H9 (cell line): Measurements from ENCODE around the gene DPH3. TPM values are rescaled to one million over a fixed set of nuclear protein-coding genes. Genes with fewer than 3 reads are reported as not detected.

Source experiments
- DNase-seq: peaks from one replicate; pipeline ENCODE4 v3.0.0-alpha.2; 2017
- H2AFZ ChIP-seq: one replicate; pipeline ENCODE4 v1.6.1; 2013; ENCODE audit warnings: mild to moderate bottlenecking, low read length, control low read depth, moderate library complexity
- H2AK5ac ChIP-seq: 2 replicates; pipeline ENCODE4 v1.6.1; 2013; ENCODE audit warnings: low read length, control low read depth, mixed read lengths; ENCODE audit not compliant: insufficient read length
- H2BK120ac ChIP-seq: one replicate; pipeline ENCODE4 v1.6.1; 2013; ENCODE audit warnings: low read depth, mild to moderate bottlenecking, low read length, control low read depth, inconsistent platforms; ENCODE audit not compliant: poor library complexity, severe bottlenecking
- H2BK12ac ChIP-seq: 2 replicates; pipeline ENCODE4 v1.6.1; 2013; ENCODE audit warnings: low read length, control low read depth, mixed read lengths, low read depth; ENCODE audit not compliant: insufficient read length
- H2BK15ac ChIP-seq: 2 replicates; pipeline ENCODE4 v1.6.1; 2013; ENCODE audit warnings: low read depth, low read length, control low read depth
- H2BK20ac ChIP-seq: one replicate; pipeline ENCODE4 v1.6.1; 2013; ENCODE audit warnings: low read depth, mild to moderate bottlenecking, low read length, control low read depth, inconsistent platforms; ENCODE audit not compliant: poor library complexity, severe bottlenecking
- H2BK5ac ChIP-seq: 2 replicates; pipeline ENCODE4 v1.6.1; 2013; ENCODE audit warnings: low read length, control low read depth, mixed read lengths; ENCODE audit not compliant: insufficient read length
- H3K14ac ChIP-seq: 2 replicates; pipeline ENCODE4 v1.6.1; 2013; ENCODE audit warnings: low read length, control low read depth; ENCODE audit not compliant: insufficient read depth
- H3K18ac ChIP-seq: 2 replicates; pipeline ENCODE4 v1.6.1; 2013; ENCODE audit warnings: low read depth, mild to moderate bottlenecking, mixed read lengths, low read length, control low read depth; ENCODE audit not compliant: insufficient read length
- H3K23ac ChIP-seq: 2 replicates; pipeline ENCODE4 v1.6.1; 2013; ENCODE audit warnings: low read length, control low read depth, mixed read lengths, low read depth; ENCODE audit not compliant: insufficient read length
- H3K23me2 ChIP-seq: 2 replicates; pipeline ENCODE4 v1.6.1; 2013; ENCODE audit warnings: low read depth, mild to moderate bottlenecking, mixed read lengths, low read length, control low read depth; ENCODE audit not compliant: insufficient read length, poor library complexity, severe bottlenecking
- H3K27ac ChIP-seq: 2 replicates; pipeline ENCODE4 v1.5.1; 2013; ENCODE audit warnings: low read length, control low read depth, mixed read lengths, low read depth; ENCODE audit not compliant: insufficient read length
- H3K27me3 ChIP-seq: 2 replicates; pipeline ENCODE4 v1.6.1; 2013; ENCODE audit warnings: low read length, control low read depth, inconsistent platforms; ENCODE audit not compliant: insufficient read depth
- H3K4ac ChIP-seq: 2 replicates; pipeline ENCODE4 v1.6.1; 2013; ENCODE audit warnings: low read depth, mild to moderate bottlenecking, control low read depth, inconsistent platforms, low read length, moderate library complexity
- H3K4me1 ChIP-seq: 2 replicates; pipeline ENCODE4 v1.6.1; 2013; ENCODE audit warnings: low read length, control low read depth, inconsistent platforms; ENCODE audit not compliant: insufficient read depth
- H3K4me2 ChIP-seq: 2 replicates; pipeline ENCODE4 v1.6.1; 2013; ENCODE audit warnings: low read length, control low read depth, mixed read lengths; ENCODE audit not compliant: insufficient read length, insufficient read depth
- H3K56ac ChIP-seq: 2 replicates; pipeline ENCODE4 v1.6.1; 2013; ENCODE audit warnings: low read depth, mild to moderate bottlenecking, mixed read lengths, low read length, control low read depth; ENCODE audit not compliant: insufficient read length
- H3K79me1 ChIP-seq: 2 replicates; pipeline ENCODE4 v1.6.1; 2013; ENCODE audit warnings: low read depth, mild to moderate bottlenecking, moderate library complexity, low read length, control low read depth, inconsistent platforms; ENCODE audit not compliant: insufficient read depth, poor library complexity, severe bottlenecking
- H3K79me2 ChIP-seq: 2 replicates; pipeline ENCODE4 v1.6.1; 2013; ENCODE audit warnings: low read length, control low read depth, inconsistent platforms; ENCODE audit not compliant: insufficient read depth
- H3K9ac ChIP-seq: 2 replicates; pipeline ENCODE4 v1.6.1; 2013; ENCODE audit warnings: low read length, control low read depth, mixed read lengths; ENCODE audit not compliant: insufficient read length; ENCODE audit errors: extremely low read depth
- H3K9me3 ChIP-seq: one replicate; pipeline ENCODE4 v1.6.1; 2013; ENCODE audit warnings: low read depth, low read length, inconsistent platforms; ENCODE audit not compliant: control insufficient read depth
- H3T11ph ChIP-seq: one replicate; pipeline ENCODE4 v1.6.1; 2013; ENCODE audit warnings: mild to moderate bottlenecking, low read length, control low read depth, inconsistent platforms
- H4K20me1 ChIP-seq: one replicate; pipeline ENCODE4 v1.6.1; 2013; ENCODE audit not compliant: control insufficient read depth, insufficient read length, insufficient read depth
- H4K5ac ChIP-seq: 2 replicates; pipeline ENCODE4 v1.6.1; 2013; ENCODE audit warnings: low read depth, mild to moderate bottlenecking, mixed read lengths, low read length, control low read depth; ENCODE audit not compliant: insufficient read length
- H4K8ac ChIP-seq: replicated peaks from 2 replicates; pipeline ENCODE4 v1.6.1; 2013; ENCODE audit warnings: low read length, control low read depth, mixed read lengths, low read depth; ENCODE audit not compliant: insufficient read length
- H4K91ac ChIP-seq: 2 replicates; pipeline ENCODE4 v1.6.1; 2013; ENCODE audit warnings: low read depth, mild to moderate bottlenecking, moderate library complexity, mixed read lengths, low read length, control low read depth; ENCODE audit not compliant: insufficient read length
- H3K27ac Mint-ChIP-seq, 3 experiments: 2 replicates in 2 of 3; 3 replicates in 1 of 3; pipeline ENCODE4 v1.8.0; 2020 to 2021; ENCODE audit warnings: mixed read lengths in 3 of 3, mild to moderate bottlenecking in 1 of 3, moderate library complexity in 1 of 3
- H3K27me3 Mint-ChIP-seq: 2 replicates; pipeline ENCODE4 v1.8.0; 2021; ENCODE audit warnings: low read depth, mild to moderate bottlenecking, moderate library complexity, mixed read lengths
- H3K36me3 Mint-ChIP-seq, 3 experiments: 2 replicates in 2 of 3; 3 replicates in 1 of 3; pipeline ENCODE4 v1.8.0; 2020 to 2021; ENCODE audit warnings: low read depth in 3 of 3, mixed read lengths in 3 of 3; ENCODE audit not compliant: insufficient read depth in 1 of 3
- H3K4me1 Mint-ChIP-seq, 2 experiments: 2 replicates each; pipeline ENCODE4 v1.8.0; 2020; ENCODE audit warnings: mixed read lengths in 2 of 2
- H3K4me3 Mint-ChIP-seq, 2 experiments: 2 replicates in 1 of 2; 3 replicates in 1 of 2; pipeline ENCODE4 v1.8.0; 2020 to 2021; ENCODE audit warnings: mild to moderate bottlenecking in 2 of 2, mixed read lengths in 2 of 2, moderate library complexity in 1 of 2
- H3K9me3 Mint-ChIP-seq, 2 experiments: 2 replicates in 1 of 2; 3 replicates in 1 of 2; pipeline ENCODE4 v1.8.0; 2020; ENCODE audit warnings: mild to moderate bottlenecking in 2 of 2, mixed read lengths in 2 of 2, moderate library complexity in 1 of 2
- WGBS: extraction: QIAGEN DNeasy Blood & Tissue Kit; methylation state at CpG from one replicate; pipeline ENCODE4 v1.1.7; 2013; ENCODE audit warnings: missing lambda C conversion rate, low lambda C conversion rate, mixed read lengths; ENCODE audit not compliant: insufficient read length; ENCODE audit errors: extremely low coverage; 5-methylcytosine and 5-hydroxymethylcytosine counted together
- total RNA-seq: library from RNA; stranded (reverse); gene quantifications from 2 replicates; pipeline ENCODE4 v1.2.1, GENCODE V29; 2021
- TF ChIP-seq, protein P1 (sequence below): fragments of 200-600 bp; sonication (generic); conservative IDR thresholded peaks from 3 replicates; pipeline ENCODE4 v1.8.0; 2021; ENCODE audit warnings: antibody characterized with exemption, mild to moderate bottlenecking

DPH3 gene
- total RNA-seq, 1 experiment from 2014 or later: 36.2 TPM

GRCh38 chr3:16277471-16277870 is 12.7 kb upstream of the DPH3 start:
- no peak overlapping the region for H4K91ac ChIP-seq
- H3K4me1 ChIP-seq: no peaks in the 10 kb centered on the region
- DNase-seq: no peak
- H3K18ac ChIP-seq: no peak overlapping the region
- no peak overlapping the region for H2AFZ ChIP-seq
- no peaks in the 10 kb centered on the region for H3K27me3 Mint-ChIP-seq
- no peaks in the 10 kb centered on the region for H3K23me2 ChIP-seq
- WGBS: no CpG with 5 or more reads among the region's 3 CpGs
- no peak overlapping the region for H2AK5ac ChIP-seq
- no peak overlapping the region for H3K27ac Mint-ChIP-seq
- H2BK120ac ChIP-seq: no peak overlapping the region
- no peak overlapping the region for H3K4me2 ChIP-seq
- peaks cover 3 to 25% (median 18%) of the 10 kb centered on the region in 3 experiments; a peak in 5 of 7 replicates for H3K36me3 Mint-ChIP-seq
- TF ChIP-seq, protein P1, sequence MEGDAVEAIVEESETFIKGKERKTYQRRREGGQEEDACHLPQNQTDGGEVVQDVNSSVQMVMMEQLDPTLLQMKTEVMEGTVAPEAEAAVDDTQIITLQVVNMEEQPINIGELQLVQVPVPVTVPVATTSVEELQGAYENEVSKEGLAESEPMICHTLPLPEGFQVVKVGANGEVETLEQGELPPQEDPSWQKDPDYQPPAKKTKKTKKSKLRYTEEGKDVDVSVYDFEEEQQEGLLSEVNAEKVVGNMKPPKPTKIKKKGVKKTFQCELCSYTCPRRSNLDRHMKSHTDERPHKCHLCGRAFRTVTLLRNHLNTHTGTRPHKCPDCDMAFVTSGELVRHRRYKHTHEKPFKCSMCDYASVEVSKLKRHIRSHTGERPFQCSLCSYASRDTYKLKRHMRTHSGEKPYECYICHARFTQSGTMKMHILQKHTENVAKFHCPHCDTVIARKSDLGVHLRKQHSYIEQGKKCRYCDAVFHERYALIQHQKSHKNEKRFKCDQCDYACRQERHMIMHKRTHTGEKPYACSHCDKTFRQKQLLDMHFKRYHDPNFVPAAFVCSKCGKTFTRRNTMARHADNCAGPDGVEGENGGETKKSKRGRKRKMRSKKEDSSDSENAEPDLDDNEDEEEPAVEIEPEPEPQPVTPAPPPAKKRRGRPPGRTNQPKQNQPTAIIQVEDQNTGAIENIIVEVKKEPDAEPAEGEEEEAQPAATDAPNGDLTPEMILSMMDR: no peak
- H3K27me3 ChIP-seq: no peaks in the 10 kb centered on the region
- no peak overlapping the region for H3K4me3 Mint-ChIP-seq
- no peak overlapping the region for H2BK12ac ChIP-seq
- H3K27ac ChIP-seq: no peak overlapping the region
- no peak overlapping the region for H4K8ac ChIP-seq
- H3K79me2 ChIP-seq: no peaks in the 10 kb centered on the region
- no peak overlapping the region for H3K9ac ChIP-seq
- H3K4ac ChIP-seq: no peak overlapping the region
- no peak overlapping the region for H3K56ac ChIP-seq
- H2BK5ac ChIP-seq: no peak overlapping the region
- H3K4me1 Mint-ChIP-seq: no peaks in the 10 kb centered on the region
- H4K5ac ChIP-seq: no peak overlapping the region
- no peaks in the 10 kb centered on the region for H3K79me1 ChIP-seq
- no peak overlapping the region for H3T11ph ChIP-seq
- no peaks in the 10 kb centered on the region for H4K20me1 ChIP-seq
- H3K14ac ChIP-seq: no peak overlapping the region
- H2BK15ac ChIP-seq: no peak overlapping the region
- H2BK20ac ChIP-seq: no peak overlapping the region
- H3K9me3 ChIP-seq: no peaks in the 10 kb centered on the region
- H3K9me3 Mint-ChIP-seq: no peaks in the 10 kb centered on the region
- H3K23ac ChIP-seq: no peak overlapping the region
